Keratinocyte (primary cell): ENCODE data around the gene AAGAB.

Experiments used
- EZH2 ChIP-seq: IDR thresholded peaks from one replicate; pipeline ENCODE4 v1.6.1; 2012; ENCODE audit warnings: inconsistent platforms, mild to moderate bottlenecking, low read length, moderate library complexity
- TF ChIP-seq, protein P1 (sequence below), 3 experiments: IDR thresholded peaks in 1 of 3; conservative IDR thresholded peaks in 1 of 3; optimal IDR thresholded peaks in 1 of 3; 2 replicates in 2 of 3; 3 replicates in 1 of 3; pipeline versions ENCODE3 to v1.5.1; 2011; ENCODE audit warnings: low read length in 3 of 3, mild to moderate bottlenecking in 3 of 3, moderate library complexity in 2 of 3, control low read depth in 1 of 3, inconsistent platforms in 1 of 3; ENCODE audit not compliant: insufficient read depth in 2 of 3; ENCODE audit errors: extremely low read depth in 1 of 3

DNA sequence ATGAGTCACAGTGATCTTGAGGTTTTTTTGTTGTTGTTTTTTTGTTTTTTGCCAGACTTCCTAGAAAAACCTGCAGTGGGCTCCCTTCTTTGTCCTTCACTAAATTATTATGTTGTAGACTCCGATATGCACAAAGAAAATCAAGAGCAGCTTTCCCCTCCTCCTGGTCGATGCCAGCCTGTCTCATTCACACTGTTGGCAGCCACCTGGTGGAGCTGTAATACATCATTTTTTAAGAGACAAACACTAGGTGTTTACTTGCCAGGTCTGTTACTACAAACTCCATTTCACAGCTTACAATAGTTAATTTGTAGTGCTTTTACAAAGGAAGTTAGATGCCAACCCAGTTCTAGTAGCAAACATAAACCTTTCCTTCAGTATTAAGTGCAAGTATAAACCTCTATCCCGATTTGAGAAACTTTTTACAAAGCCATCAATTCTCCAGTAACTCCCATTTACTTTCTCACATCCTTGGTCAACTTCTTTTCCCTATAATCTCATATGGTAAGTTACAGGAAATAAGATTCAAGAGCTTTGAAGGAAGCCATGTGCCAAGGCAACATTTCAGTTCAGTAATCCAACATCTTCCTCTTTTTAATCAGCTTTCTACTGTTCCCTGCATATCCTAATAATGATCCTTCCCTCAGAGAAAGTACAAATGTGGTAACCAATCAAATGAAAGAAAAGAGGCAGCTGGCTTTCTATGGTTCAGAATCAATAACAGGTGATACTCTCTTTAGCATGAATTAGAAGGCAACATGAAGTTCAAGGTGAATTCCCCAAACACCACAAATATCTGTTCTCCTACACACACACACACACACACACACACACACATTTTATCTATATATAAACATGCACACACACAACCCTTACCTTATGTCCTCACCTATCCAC, 14.0 kb downstream of the AAGAB start:
- TF ChIP-seq EZH2, result no peak
- TF ChIP-seq, protein P1, sequence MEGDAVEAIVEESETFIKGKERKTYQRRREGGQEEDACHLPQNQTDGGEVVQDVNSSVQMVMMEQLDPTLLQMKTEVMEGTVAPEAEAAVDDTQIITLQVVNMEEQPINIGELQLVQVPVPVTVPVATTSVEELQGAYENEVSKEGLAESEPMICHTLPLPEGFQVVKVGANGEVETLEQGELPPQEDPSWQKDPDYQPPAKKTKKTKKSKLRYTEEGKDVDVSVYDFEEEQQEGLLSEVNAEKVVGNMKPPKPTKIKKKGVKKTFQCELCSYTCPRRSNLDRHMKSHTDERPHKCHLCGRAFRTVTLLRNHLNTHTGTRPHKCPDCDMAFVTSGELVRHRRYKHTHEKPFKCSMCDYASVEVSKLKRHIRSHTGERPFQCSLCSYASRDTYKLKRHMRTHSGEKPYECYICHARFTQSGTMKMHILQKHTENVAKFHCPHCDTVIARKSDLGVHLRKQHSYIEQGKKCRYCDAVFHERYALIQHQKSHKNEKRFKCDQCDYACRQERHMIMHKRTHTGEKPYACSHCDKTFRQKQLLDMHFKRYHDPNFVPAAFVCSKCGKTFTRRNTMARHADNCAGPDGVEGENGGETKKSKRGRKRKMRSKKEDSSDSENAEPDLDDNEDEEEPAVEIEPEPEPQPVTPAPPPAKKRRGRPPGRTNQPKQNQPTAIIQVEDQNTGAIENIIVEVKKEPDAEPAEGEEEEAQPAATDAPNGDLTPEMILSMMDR (optimal IDR thresholded peaks at IDR 0.05 in 1 of 3, IDR thresholded peaks at IDR 0.05 in 1 of 3, conservative IDR thresholded peaks at IDR 0.05 in 1 of 3; ENCODE audit: extremely low read depth in 1 of 3, insufficient read depth in 2 of 3, low read length in 3 of 3), result peak; percentile 48 to 70 (median 64)
